Neuronal stem cell (in vitro differentiated cells): Measurements from ENCODE around the gene UCK2.

Source experiments
- DNase-seq: peaks from one replicate; pipeline ENCODE4 v3.0.0-alpha.2; 2013; ENCODE audit warnings: low spot score
- H2AFZ ChIP-seq: one replicate; pipeline ENCODE4 v1.6.1; 2013; ENCODE audit warnings: mild to moderate bottlenecking, low read length, inconsistent platforms
- H2AK5ac ChIP-seq: 2 replicates; pipeline ENCODE4 v1.6.1; 2013; ENCODE audit warnings: low read depth, mild to moderate bottlenecking, inconsistent platforms, low read length, moderate library complexity, mixed read lengths
- H2BK120ac ChIP-seq: 2 replicates; pipeline ENCODE4 v1.6.1; 2013; ENCODE audit warnings: low read depth, mild to moderate bottlenecking, inconsistent platforms, low read length, moderate library complexity, mixed read lengths
- H2BK12ac ChIP-seq: one replicate; pipeline ENCODE4 v1.6.1; 2013; ENCODE audit warnings: low read length, inconsistent platforms
- H2BK15ac ChIP-seq: 2 replicates; pipeline ENCODE4 v1.6.1; 2013; ENCODE audit warnings: mild to moderate bottlenecking, low read length, inconsistent platforms, mixed read lengths
- H2BK5ac ChIP-seq: one replicate; pipeline ENCODE4 v1.6.1; 2013; ENCODE audit warnings: inconsistent platforms, mild to moderate bottlenecking, low read length, moderate library complexity
- H3K14ac ChIP-seq: one replicate; pipeline ENCODE4 v1.6.1; 2013; ENCODE audit warnings: low read length, inconsistent platforms
- H3K18ac ChIP-seq: 2 replicates; pipeline ENCODE4 v1.6.1; 2013; ENCODE audit warnings: low read length, inconsistent platforms
- H3K23ac ChIP-seq: 2 replicates; pipeline ENCODE4 v1.6.1; 2013; ENCODE audit warnings: low read depth, mild to moderate bottlenecking, mixed read lengths, low read length, inconsistent platforms; ENCODE audit not compliant: poor library complexity
- H3K27ac ChIP-seq: replicated peaks from 3 replicates; pipeline ENCODE4 v1.5.1; 2013; ENCODE audit warnings: low read length, inconsistent platforms
- H3K27me3 ChIP-seq, 3 experiments: 2 replicates each; pipeline ENCODE4 v1.6.1; 2013; ENCODE audit warnings: low read length in 3 of 3, mild to moderate bottlenecking in 2 of 3, inconsistent platforms in 1 of 3, low read depth in 1 of 3, mixed read lengths in 1 of 3, moderate library complexity in 1 of 3; ENCODE audit not compliant: control insufficient read depth in 3 of 3, insufficient read depth in 3 of 3
- H3K36me3 ChIP-seq, 2 donors: replicated peaks in 1 of 2; 2 replicates each; pipeline ENCODE4 v1.6.1; 2013; ENCODE audit warnings: low read length in 2 of 2; ENCODE audit not compliant: control insufficient read depth in 2 of 2, insufficient read depth in 2 of 2
- H3K4ac ChIP-seq: 2 replicates; pipeline ENCODE4 v1.6.1; 2013; ENCODE audit warnings: inconsistent platforms, mild to moderate bottlenecking, low read length, moderate library complexity
- H3K4me1 ChIP-seq, 2 donors: 1 replicate in 1 of 2; 2 replicates in 1 of 2; pipeline ENCODE4 v1.6.1; 2013; ENCODE audit warnings: low read length in 2 of 2, low read depth in 1 of 2; ENCODE audit not compliant: control insufficient read depth in 2 of 2, insufficient read depth in 1 of 2
- H3K4me2 ChIP-seq: one replicate; pipeline ENCODE4 v1.6.1; 2013; ENCODE audit warnings: mild to moderate bottlenecking, low read length, inconsistent platforms; ENCODE audit not compliant: insufficient read depth, poor library complexity, severe bottlenecking
- H3K4me3 ChIP-seq, 2 donors: 2 replicates each; pipeline ENCODE4 v1.5.1; 2013; ENCODE audit warnings: low read length in 2 of 2, mild to moderate bottlenecking in 2 of 2, inconsistent platforms in 1 of 2, moderate library complexity in 1 of 2
- H3K79me1 ChIP-seq: one replicate; pipeline ENCODE4 v1.6.1; 2013; ENCODE audit warnings: low read depth, mild to moderate bottlenecking, inconsistent platforms, low read length, moderate library complexity
- H3K9ac ChIP-seq: one replicate; pipeline ENCODE4 v1.6.1; 2013; ENCODE audit warnings: mild to moderate bottlenecking, low read depth, low read length, inconsistent platforms; ENCODE audit not compliant: poor library complexity
- H3K9me3 ChIP-seq, 2 donors: replicated peaks in 1 of 2; 2 replicates each; pipeline versions ENCODE3 to v1.6.1; 2013; ENCODE audit warnings: low read length in 2 of 2, mild to moderate bottlenecking in 2 of 2, inconsistent platforms in 1 of 2, low read depth in 1 of 2, mixed read lengths in 1 of 2, moderate library complexity in 1 of 2; ENCODE audit not compliant: control insufficient read depth in 2 of 2, insufficient read depth in 1 of 2
- H4K8ac ChIP-seq: one replicate; pipeline ENCODE4 v1.6.1; 2013; ENCODE audit warnings: low read depth, mild to moderate bottlenecking, inconsistent platforms, low read length, moderate library complexity
- H4K91ac ChIP-seq: one replicate; pipeline ENCODE4 v1.6.1; 2013; ENCODE audit warnings: low read length, low read depth, mild to moderate bottlenecking, inconsistent platforms; ENCODE audit not compliant: poor library complexity
- WGBS, 2 donors: extraction: QIAGEN DNeasy Blood & Tissue Kit; methylation state at CpG; one replicate each; pipeline ENCODE4 v1.1.7; 2013; ENCODE audit warnings: missing lambda C conversion rate in 2 of 2, mixed read lengths in 1 of 2; ENCODE audit not compliant: insufficient read length in 2 of 2, insufficient replicate concordance in 1 of 2; ENCODE audit errors: extremely low coverage in 2 of 2; 5-methylcytosine and 5-hydroxymethylcytosine counted together

Gene UCK2

DNA sequence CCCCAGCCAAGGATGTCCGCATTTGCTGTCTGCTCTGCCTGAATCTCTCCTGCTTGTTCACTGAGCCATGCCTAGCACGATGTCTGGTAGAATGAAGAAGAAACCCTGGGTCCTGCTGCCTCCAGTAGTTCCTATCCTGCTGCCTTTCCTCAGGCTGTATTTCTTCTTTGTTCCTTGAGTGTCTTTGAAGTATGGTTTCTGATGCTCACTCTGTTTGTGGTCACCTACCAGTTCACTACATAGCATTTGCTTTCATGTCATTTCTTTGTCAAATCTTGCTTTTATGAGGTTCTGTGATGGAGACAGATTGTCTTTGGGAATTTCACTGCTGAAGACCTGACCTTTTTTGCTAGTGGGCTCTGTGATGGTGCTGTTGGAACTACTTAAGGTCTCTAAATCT is 5.9 kb downstream of the UCK2 start:
- H3K9me3 ChIP-seq = peaks cover 0 to 16% of the 10 kb centered on the region in 2 donors
- H3K4me1 ChIP-seq = peaks cover 1 to 6% of the 10 kb centered on the region in 2 donors
- no peak overlapping the region for H3K18ac ChIP-seq
- H3K9ac ChIP-seq = no peak overlapping the region
- H3K4ac ChIP-seq = no peak overlapping the region
- H4K91ac ChIP-seq = no peak overlapping the region
- H4K8ac ChIP-seq = no peak overlapping the region
- H2BK5ac ChIP-seq = no peak overlapping the region
- H3K27me3 ChIP-seq = no peaks in the 10 kb centered on the region
- no peak overlapping the region for H2AK5ac ChIP-seq
- H3K14ac ChIP-seq = no peak overlapping the region
- H2BK12ac ChIP-seq = no peak overlapping the region
- no peak overlapping the region for H2AFZ ChIP-seq
- H3K4me2 ChIP-seq = no peak overlapping the region
- peaks cover 4% of the 10 kb centered on the region for H3K79me1 ChIP-seq
- no peak for DNase-seq
- no peak overlapping the region for H3K4me3 ChIP-seq
- H3K36me3 ChIP-seq = peaks cover 0 to 23% of the 10 kb centered on the region in 2 donors
- no peak overlapping the region for H3K23ac ChIP-seq
- no peak overlapping the region for H2BK120ac ChIP-seq
- no peak overlapping the region for H2BK15ac ChIP-seq
- no peak overlapping the region for H3K27ac ChIP-seq
- WGBS, 2 donors = no CpG with 5 or more reads among the region's 2 CpGs

DNA sequence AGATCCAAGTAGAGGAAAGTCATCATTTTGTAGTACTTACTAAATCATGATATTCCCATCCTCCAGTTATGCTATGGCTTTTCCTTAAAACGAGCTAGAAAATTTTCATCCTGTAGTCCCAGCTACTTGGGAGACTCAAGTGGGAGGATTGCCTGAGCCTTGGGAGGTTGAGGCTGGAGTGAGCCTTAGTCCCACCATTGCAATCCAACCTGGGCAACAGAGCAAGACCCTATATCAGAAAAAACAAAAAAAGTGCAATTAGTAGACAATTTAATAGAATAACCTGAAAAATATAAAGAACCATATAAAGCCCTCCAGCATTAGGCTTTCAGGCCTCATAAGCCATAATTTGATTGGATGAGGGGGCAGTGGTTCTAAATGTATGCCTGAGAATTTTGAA is 6.8 kb downstream of the UCK2 start:
- no peak for DNase-seq

DNA sequence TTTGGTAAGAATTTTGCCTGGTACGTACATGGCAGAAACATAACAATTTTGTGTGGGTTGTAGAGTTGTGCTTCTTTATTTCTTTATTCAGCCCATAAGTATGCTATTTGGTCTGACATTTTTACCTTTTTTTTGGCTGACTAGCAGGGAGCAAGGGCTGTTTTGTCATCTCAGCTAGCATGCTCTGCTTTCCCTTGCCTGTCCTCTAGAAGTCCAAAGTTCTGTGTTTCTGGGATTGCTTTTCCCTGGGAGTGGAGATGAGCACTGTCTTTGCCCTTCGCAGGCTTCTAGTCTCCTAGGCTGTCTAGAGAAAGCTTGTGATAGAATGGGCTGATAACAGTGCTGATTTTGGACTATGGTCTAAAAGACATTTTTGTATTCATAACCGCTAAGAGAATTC is 7.5 kb downstream of the UCK2 start:
- Histone ChIP-seq H2BK120ac (no peak overlapping the region), H3K79me1 (peaks cover 4% of the 10 kb centered on the region), H3K27me3 (no peaks in the 10 kb centered on the region), H3K9me3 (peaks cover 0 to 16% of the 10 kb centered on the region in 2 donors), H3K9ac (no peak overlapping the region), H2BK5ac (no peak overlapping the region), H3K4ac (no peak overlapping the region), H3K4me2 (no peak overlapping the region), H3K23ac (no peak overlapping the region), H2AFZ (no peak overlapping the region), H4K91ac (no peak overlapping the region), H2BK12ac (no peak overlapping the region), H3K36me3 (peaks cover 1 to 25% of the 10 kb centered on the region in 2 donors), H3K14ac (no peak overlapping the region), H2BK15ac (no peak overlapping the region), H3K4me3 (no peak overlapping the region), H3K18ac (no peak overlapping the region), H3K27ac (no peak overlapping the region), H4K8ac (no peak overlapping the region), H3K4me1 (peaks cover 1 to 6% of the 10 kb centered on the region in 2 donors), H2AK5ac (no peak overlapping the region)
- no CpG with 5 or more reads among the region's 3 CpGs for WGBS, 2 donors
- DNase-seq = no peak

More for the DNA sequence above, 6.8 kb downstream of the UCK2 start:
- no peak overlapping the region for H2BK12ac ChIP-seq
- no peak overlapping the region for H3K9ac ChIP-seq
- no peak overlapping the region for H4K91ac ChIP-seq
- peaks cover 4% of the 10 kb centered on the region for H3K79me1 ChIP-seq
- H3K4me2 ChIP-seq = no peak overlapping the region
- no peak overlapping the region for H2BK15ac ChIP-seq
- no peak overlapping the region for H2BK5ac ChIP-seq
- H3K23ac ChIP-seq = no peak overlapping the region
- H3K9me3 ChIP-seq = peaks cover 0 to 16% of the 10 kb centered on the region in 2 donors
- no peak overlapping the region for H3K4me3 ChIP-seq
- peaks cover 1 to 25% of the 10 kb centered on the region in 2 donors for H3K36me3 ChIP-seq
- H2BK120ac ChIP-seq = no peak overlapping the region
- H3K14ac ChIP-seq = no peak overlapping the region
- WGBS, 2 donors = no CpG with 5 or more reads among the region's 1 CpG
- H4K8ac ChIP-seq = no peak overlapping the region
- no peak overlapping the region for H3K18ac ChIP-seq
- H3K4ac ChIP-seq = no peak overlapping the region
- no peak overlapping the region for H2AK5ac ChIP-seq
- peaks cover 1 to 6% of the 10 kb centered on the region in 2 donors for H3K4me1 ChIP-seq
- H2AFZ ChIP-seq = no peak overlapping the region
- H3K27ac ChIP-seq = no peak overlapping the region
- no peaks in the 10 kb centered on the region for H3K27me3 ChIP-seq

DNA sequence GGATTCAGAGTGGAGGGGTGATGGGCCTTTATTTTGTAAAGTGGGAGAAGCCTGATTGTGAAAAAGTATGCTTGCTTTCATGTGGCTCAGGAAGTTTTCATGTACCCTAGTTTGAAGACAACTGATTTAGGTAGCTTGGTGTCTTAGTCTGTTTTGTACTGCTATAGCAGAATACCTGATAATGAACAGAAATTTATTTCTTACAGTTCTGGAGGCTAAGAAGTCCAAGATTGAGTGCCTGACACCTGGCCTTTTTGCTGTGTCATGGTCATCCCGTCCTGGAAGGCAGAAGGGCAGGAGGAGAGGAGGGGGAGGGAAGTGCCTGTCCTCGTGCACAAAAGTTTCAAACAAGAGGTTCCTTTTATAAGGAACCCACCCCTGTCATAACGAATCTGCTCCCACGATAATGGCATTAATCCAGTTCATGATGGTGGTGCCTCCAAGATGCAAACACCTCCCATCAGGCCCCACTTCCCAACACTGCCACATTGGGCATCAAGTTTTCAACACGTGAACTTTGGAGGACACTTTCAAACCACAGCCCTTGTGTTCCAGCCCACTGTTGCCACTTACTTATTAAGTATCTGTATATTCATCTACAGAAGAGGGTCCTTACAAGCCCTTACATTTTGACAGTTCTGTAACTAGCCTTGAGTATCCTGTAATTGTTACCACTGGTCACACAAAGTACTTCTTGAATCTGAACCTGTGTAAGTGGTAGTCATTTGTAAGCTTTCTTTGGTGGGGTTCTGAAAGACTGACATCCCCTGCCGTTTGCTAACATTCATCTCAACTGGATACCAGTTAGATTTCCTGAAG is 9.5 kb downstream of the UCK2 start:
- H3K4me2 ChIP-seq = no peak overlapping the region
- H2BK5ac ChIP-seq = no peak overlapping the region
- H3K18ac ChIP-seq = no peak overlapping the region
- no peak overlapping the region for H3K27ac ChIP-seq
- H3K23ac ChIP-seq = no peak overlapping the region
- H2BK120ac ChIP-seq = no peak overlapping the region
- H3K14ac ChIP-seq = no peak overlapping the region
- no CpG with 5 or more reads among the region's 6 CpGs for WGBS, 2 donors
- no peak overlapping the region for H3K4ac ChIP-seq
- no peak overlapping the region for H2AFZ ChIP-seq
- peaks cover 0 to 8% of the 10 kb centered on the region in 2 donors for H3K9me3 ChIP-seq
- no peak overlapping the region for H2BK15ac ChIP-seq
- peaks cover 4% of the 10 kb centered on the region for H3K79me1 ChIP-seq
- no peak overlapping the region for H4K8ac ChIP-seq
- no peak for DNase-seq
- no peak overlapping the region for H3K4me3 ChIP-seq
- peaks cover 1 to 21% of the 10 kb centered on the region in 2 donors for H3K36me3 ChIP-seq
- no peak overlapping the region for H3K9ac ChIP-seq
- no peaks in the 10 kb centered on the region for H3K27me3 ChIP-seq
- H2AK5ac ChIP-seq = no peak overlapping the region
- H2BK12ac ChIP-seq = no peak overlapping the region
- H3K4me1 ChIP-seq = peaks cover 1 to 9% of the 10 kb centered on the region in 2 donors
- H4K91ac ChIP-seq = no peak overlapping the region
